Osteoblast (primary cell): ENCODE results near the gene AFF3. TPM values are rescaled to one million over a fixed set of nuclear protein-coding genes. Genes with fewer than 3 reads are reported as not detected.

Experiments used
- DNase-seq: peaks from one replicate; pipeline ENCODE4 v3.0.0; 2011; ENCODE audit warnings: low spot score, mixed read lengths; ENCODE audit not compliant: insufficient read length; ENCODE audit errors: missing footprints
- H2AFZ ChIP-seq: 2 replicates; pipeline ENCODE4 v1.6.0; 2011; ENCODE audit warnings: mild to moderate bottlenecking, low read length
- H3K27ac ChIP-seq: 2 replicates; pipeline ENCODE4 v1.5.1; 2011; ENCODE audit warnings: mild to moderate bottlenecking, low read depth, low read length, moderate library complexity
- H3K27me3 ChIP-seq: 2 replicates; pipeline ENCODE4 v1.6.0; 2012; ENCODE audit warnings: mild to moderate bottlenecking, control low read depth, inconsistent platforms, low read length, moderate library complexity; ENCODE audit not compliant: insufficient read depth
- H3K36me3 ChIP-seq: 2 replicates; pipeline ENCODE4 v1.5.1; 2011; ENCODE audit warnings: mild to moderate bottlenecking, low read length, control low read depth, moderate library complexity; ENCODE audit not compliant: insufficient read depth
- H3K4me1 ChIP-seq: 2 replicates; pipeline ENCODE4 v1.5.1; 2011; ENCODE audit warnings: mild to moderate bottlenecking, low read length, control low read depth, moderate library complexity; ENCODE audit not compliant: insufficient read depth
- H3K4me2 ChIP-seq: 2 replicates; pipeline ENCODE4 v1.6.0; 2011; ENCODE audit warnings: mild to moderate bottlenecking, low read length; ENCODE audit not compliant: insufficient read depth
- H3K4me3 ChIP-seq: fragments of 200-600 bp; sonication (generic); 3 replicates; pipeline ENCODE4 v1.5.1; 2012; ENCODE audit warnings: mild to moderate bottlenecking, low read length, inconsistent platforms; ENCODE audit not compliant: insufficient read depth
- H3K79me2 ChIP-seq: 2 replicates; pipeline ENCODE4 v1.6.0; 2012; ENCODE audit warnings: mild to moderate bottlenecking, low read length, control low read depth, inconsistent platforms; ENCODE audit not compliant: insufficient read depth
- H3K9me3 ChIP-seq: 2 replicates; pipeline ENCODE4 v1.5.1; 2011; ENCODE audit warnings: low read depth, low read length, control low read depth
- H4K20me1 ChIP-seq: 2 replicates; pipeline ENCODE4 v1.6.0; 2012; ENCODE audit warnings: mild to moderate bottlenecking, low read length, control low read depth; ENCODE audit not compliant: insufficient read depth
- total RNA-seq: library from RNA; depleted of rRNA; stranded (reverse); fragments of >200 nt; gene quantifications from 2 replicates; pipeline ENCODE4 v1.2.3, GENCODE V29; 2012
- TF ChIP-seq, protein P1 (sequence below): IDR thresholded peaks from 2 replicates; pipeline ENCODE4 v1.5.1; 2011; ENCODE audit warnings: mild to moderate bottlenecking, low read depth, low read length, moderate library complexity; ENCODE audit errors: extremely low read depth

Gene AFF3
- total RNA-seq, 1 donor: 4.3 TPM

DNA sequence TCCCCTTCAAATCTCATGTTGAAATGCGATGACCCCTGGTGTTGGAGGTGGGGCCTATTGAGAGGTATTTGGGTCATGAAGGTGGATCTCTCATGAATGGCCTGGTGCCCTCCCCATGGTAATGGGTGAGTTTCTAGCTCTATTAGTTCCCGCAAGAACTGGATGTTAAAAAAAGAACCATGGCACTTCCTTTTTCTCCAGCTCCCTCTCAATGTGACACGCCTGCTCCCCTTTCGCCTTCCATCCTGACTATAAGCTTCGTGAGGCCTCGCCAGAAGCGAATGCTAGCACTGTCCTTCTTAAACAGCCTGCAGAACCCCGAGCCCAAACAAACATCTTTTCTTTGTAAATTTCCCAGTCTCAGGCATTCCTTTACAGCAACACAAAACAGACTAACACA, 349.4 kb downstream of the AFF3 start:
- no peak overlapping the region for H2AFZ ChIP-seq
- H3K27ac ChIP-seq: no peak overlapping the region
- no peak overlapping the region for H3K4me3 ChIP-seq
- no peaks in the 10 kb centered on the region for H3K9me3 ChIP-seq
- no peaks in the 10 kb centered on the region for H3K36me3 ChIP-seq
- H4K20me1 ChIP-seq: no peaks in the 10 kb centered on the region
- no peaks in the 10 kb centered on the region for H3K4me1 ChIP-seq
- H3K27me3 ChIP-seq: no peaks in the 10 kb centered on the region
- DNase-seq: no peak
- TF ChIP-seq, protein P1, sequence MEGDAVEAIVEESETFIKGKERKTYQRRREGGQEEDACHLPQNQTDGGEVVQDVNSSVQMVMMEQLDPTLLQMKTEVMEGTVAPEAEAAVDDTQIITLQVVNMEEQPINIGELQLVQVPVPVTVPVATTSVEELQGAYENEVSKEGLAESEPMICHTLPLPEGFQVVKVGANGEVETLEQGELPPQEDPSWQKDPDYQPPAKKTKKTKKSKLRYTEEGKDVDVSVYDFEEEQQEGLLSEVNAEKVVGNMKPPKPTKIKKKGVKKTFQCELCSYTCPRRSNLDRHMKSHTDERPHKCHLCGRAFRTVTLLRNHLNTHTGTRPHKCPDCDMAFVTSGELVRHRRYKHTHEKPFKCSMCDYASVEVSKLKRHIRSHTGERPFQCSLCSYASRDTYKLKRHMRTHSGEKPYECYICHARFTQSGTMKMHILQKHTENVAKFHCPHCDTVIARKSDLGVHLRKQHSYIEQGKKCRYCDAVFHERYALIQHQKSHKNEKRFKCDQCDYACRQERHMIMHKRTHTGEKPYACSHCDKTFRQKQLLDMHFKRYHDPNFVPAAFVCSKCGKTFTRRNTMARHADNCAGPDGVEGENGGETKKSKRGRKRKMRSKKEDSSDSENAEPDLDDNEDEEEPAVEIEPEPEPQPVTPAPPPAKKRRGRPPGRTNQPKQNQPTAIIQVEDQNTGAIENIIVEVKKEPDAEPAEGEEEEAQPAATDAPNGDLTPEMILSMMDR: no peak
- no peak overlapping the region for H3K4me2 ChIP-seq
- no peaks in the 10 kb centered on the region for H3K79me2 ChIP-seq

DNA sequence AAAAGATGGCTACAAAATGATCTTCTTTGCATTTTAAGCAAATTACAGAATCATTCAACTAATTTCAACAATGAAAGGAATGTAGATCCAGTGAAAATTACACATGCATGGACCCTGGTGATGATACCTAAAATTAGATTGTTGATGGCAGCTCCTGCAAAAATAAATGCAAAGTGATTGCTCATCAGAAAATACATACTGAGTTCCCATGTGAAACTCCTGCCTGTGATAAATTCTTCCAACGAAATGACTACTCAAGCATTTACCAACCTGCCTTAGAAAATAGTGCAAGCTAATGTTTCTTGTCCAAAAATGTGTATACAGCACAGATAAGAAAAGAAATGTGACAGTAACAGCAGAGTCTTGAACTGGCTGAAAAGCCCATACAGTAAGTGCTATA, 352.5 kb downstream of the AFF3 start:
- TF ChIP-seq, protein P1: no peak
- Histone ChIP-seq H3K4me2 (no peak overlapping the region), H3K27me3 (no peaks in the 10 kb centered on the region), H3K4me1 (no peaks in the 10 kb centered on the region), H3K36me3 (no peaks in the 10 kb centered on the region), H3K27ac (no peak overlapping the region), H3K79me2 (no peaks in the 10 kb centered on the region), H4K20me1 (no peaks in the 10 kb centered on the region), H3K9me3 (no peaks in the 10 kb centered on the region), H3K4me3 (no peak overlapping the region), H2AFZ (no peak overlapping the region)
- no peak for DNase-seq

DNA sequence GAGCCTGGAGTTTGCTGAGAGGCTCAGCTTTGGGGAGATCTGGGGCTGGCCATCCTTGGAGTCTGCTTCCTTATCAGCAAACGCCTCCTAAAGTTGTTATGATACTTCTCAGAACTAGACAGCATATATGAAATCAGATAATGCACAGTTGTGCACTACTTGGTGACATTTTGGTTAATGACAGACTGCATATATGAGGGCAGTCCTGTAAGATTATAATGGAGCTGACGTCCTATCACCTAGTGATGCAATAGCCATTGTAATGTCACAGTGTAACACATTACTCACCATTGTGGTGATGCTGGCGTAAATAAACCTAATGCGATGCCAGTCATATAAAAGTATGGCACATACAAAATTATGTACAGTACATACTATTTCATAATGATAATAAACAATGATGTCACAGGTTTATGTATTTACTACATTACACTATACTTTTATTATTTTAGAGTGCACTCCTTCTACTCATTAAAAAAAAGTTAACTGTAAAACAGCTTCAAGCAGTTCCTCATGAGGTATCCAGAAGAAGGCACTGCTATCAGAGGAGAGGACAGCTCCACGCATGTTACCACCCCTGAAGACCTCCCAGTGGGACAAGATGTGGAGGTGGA, 354.5 kb downstream of the AFF3 start:
- TF ChIP-seq, protein P1: no peak
- Histone ChIP-seq H2AFZ (no peak overlapping the region), H4K20me1 (no peaks in the 10 kb centered on the region), H3K4me3 (no peak overlapping the region), H3K27ac (no peak overlapping the region), H3K27me3 (peaks cover 3% of the 10 kb centered on the region), H3K4me2 (no peak overlapping the region), H3K4me1 (no peaks in the 10 kb centered on the region), H3K79me2 (no peaks in the 10 kb centered on the region), H3K9me3 (no peaks in the 10 kb centered on the region), H3K36me3 (no peaks in the 10 kb centered on the region)
- no peak for DNase-seq

DNA sequence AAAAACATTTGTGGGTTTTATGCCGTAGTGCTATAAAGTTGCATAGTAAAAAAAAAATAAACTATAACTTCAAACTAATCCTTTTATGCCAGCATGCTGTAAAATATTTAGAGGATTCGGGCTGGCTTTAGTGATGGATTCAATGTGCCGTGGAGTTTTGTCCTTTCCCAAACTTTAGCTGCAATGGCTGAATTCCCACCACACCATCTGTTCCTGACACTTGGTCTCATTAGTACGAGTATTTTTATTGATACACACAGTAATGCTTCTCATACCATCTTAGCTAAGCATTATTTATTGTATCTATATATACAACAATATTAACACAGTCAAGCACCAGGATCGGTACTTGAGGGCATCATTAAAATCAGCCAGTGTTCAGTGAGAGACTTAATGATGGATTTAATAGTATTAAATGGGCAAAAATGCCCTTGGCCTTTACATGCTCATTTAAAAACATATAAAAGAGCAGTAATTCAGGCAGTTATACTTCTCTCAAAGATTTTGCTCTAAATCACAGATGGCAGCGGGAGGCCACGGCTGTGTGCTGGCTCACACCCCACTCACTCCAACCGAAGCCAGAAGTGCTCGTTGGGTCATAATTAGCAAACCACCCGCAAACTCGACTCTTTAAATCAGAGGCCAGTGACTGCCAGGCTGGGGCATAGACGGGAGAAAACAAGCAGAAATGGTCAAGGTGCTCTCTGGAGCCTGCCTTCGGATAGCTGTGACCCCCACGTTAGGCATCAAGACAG, 355.6 kb downstream of the AFF3 start:
- H3K4me2 ChIP-seq: no peak overlapping the region
- peak; percentile 9 for DNase-seq
- peaks cover 3% of the 10 kb centered on the region for H3K27me3 ChIP-seq
- H3K4me1 ChIP-seq: no peaks in the 10 kb centered on the region
- no peak overlapping the region for H2AFZ ChIP-seq
- TF ChIP-seq, protein P1: no peak
- no peaks in the 10 kb centered on the region for H3K79me2 ChIP-seq
- no peak overlapping the region for H3K4me3 ChIP-seq
- H3K36me3 ChIP-seq: no peaks in the 10 kb centered on the region
- H4K20me1 ChIP-seq: no peaks in the 10 kb centered on the region
- no peaks in the 10 kb centered on the region for H3K9me3 ChIP-seq
- H3K27ac ChIP-seq: no peak overlapping the region
